PC-9 (cell line): ENCODE data around the gene WDR33. TPM values are rescaled to one million over a fixed set of nuclear protein-coding genes. Genes with fewer than 3 reads are reported as not detected.

ENCODE experiments used
- BruUV-seq: library from RNA; stranded (reverse); fragments of 400-500 nt; replicated peaks from 2 replicates; lab custom pipeline; 2021; lab: Mats Ljungman, UMichigan
- CTCF ChIA-PET: fragments of 300-600 bp; sonication (Branson Sonifier 250); formaldehyde crosslinking; loops from one replicate; lab custom pipeline; 2022; ENCODE audit warnings: antibody characterized with exemption; lab: Charles Lee
- POLR2A ChIA-PET: fragments of 300-600 bp; sonication (Branson Sonifier 250); formaldehyde crosslinking; loops from one replicate; lab custom pipeline; 2022; ENCODE audit warnings: antibody characterized with exemption; ENCODE audit not compliant: unreplicated experiment; lab: Charles Lee
- DNase-seq, 2 experiments: peaks; one replicate each; pipeline versions ENCODE4 v3.0.0 to v3.0.0-alpha.2; 2015 to 2022; ENCODE audit warnings: mixed read lengths in 1 of 2
- H2AFZ ChIP-seq: fragments of 200-600 bp; sonication (generic); 2 replicates; pipeline ENCODE4 v1.8.1; 2017; ENCODE audit warnings: antibody characterized with exemption
- H3F3A ChIP-seq: fragments of 200-600 bp; sonication (generic); 2 replicates; pipeline ENCODE4 v1.8.1; 2017; ENCODE audit warnings: antibody characterized with exemption, mild to moderate bottlenecking, low read depth; ENCODE audit not compliant: insufficient read depth
- H3K27ac ChIP-seq: fragments of 200-600 bp; sonication (generic); 2 replicates; pipeline ENCODE4 v1.6.1; 2016; ENCODE audit warnings: mixed run types
- H3K27me3 ChIP-seq: fragments of 200-600 bp; sonication (generic); 2 replicates; pipeline ENCODE4 v1.6.1; 2016; ENCODE audit warnings: low read depth, mixed run types; ENCODE audit not compliant: insufficient read depth
- H3K36me3 ChIP-seq: fragments of 200-600 bp; sonication (generic); 2 replicates; pipeline ENCODE4 v1.6.1; 2016; ENCODE audit warnings: low read depth, mixed run types
- H3K4me1 ChIP-seq: fragments of 200-600 bp; sonication (generic); replicated peaks from 2 replicates; pipeline ENCODE4 v1.6.1; 2016; ENCODE audit warnings: mixed run types; ENCODE audit not compliant: insufficient read depth
- H3K4me2 ChIP-seq: fragments of 200-600 bp; sonication (generic); 2 replicates; pipeline ENCODE4 v1.6.1; 2017; ENCODE audit warnings: mixed run types
- H3K4me3 ChIP-seq: fragments of 200-600 bp; sonication (generic); 2 replicates; pipeline ENCODE4 v1.6.1; 2016; ENCODE audit warnings: mixed run types
- H3K79me2 ChIP-seq: fragments of 200-600 bp; sonication (generic); 2 replicates; pipeline ENCODE4 v1.6.1; 2017; ENCODE audit warnings: low read depth, mixed run types
- H3K9me2 ChIP-seq: fragments of 200-600 bp; sonication (generic); 2 replicates; pipeline ENCODE4 v1.8.1; 2017; ENCODE audit warnings: mild to moderate bottlenecking; ENCODE audit not compliant: insufficient read depth
- H3K9me3 ChIP-seq: fragments of 200-600 bp; sonication (generic); 2 replicates; pipeline ENCODE4 v1.8.1; 2016; ENCODE audit warnings: low read depth; ENCODE audit not compliant: insufficient read depth
- H4K20me1 ChIP-seq: fragments of 200-600 bp; sonication (generic); 2 replicates; pipeline ENCODE4 v1.8.1; 2017; ENCODE audit not compliant: insufficient read depth
- EZH2 ChIP-seq: fragments of 200-600 bp; sonication (generic); IDR thresholded peaks from 2 replicates; pipeline ENCODE4 v1.8.0; 2017; ENCODE audit warnings: antibody characterized with exemption, low read depth
- intact Hi-C: fragments of 100-400 bp; cut with micrococcal nuclease; formaldehyde crosslinking; loops from one replicate; pipeline ENCODE4 v1.10.0; 2022; ENCODE audit not compliant: unreplicated experiment
- total RNA-seq: library from RNA; stranded (reverse); gene quantifications from 2 replicates; pipeline ENCODE4 v1.2.3, GENCODE V29; 2021
- TF ChIP-seq, protein P1 (sequence below): fragments of 200-600 bp; sonication (generic); conservative IDR thresholded peaks from 2 replicates; pipeline ENCODE4 v1.6.1; 2017; ENCODE audit warnings: mixed run types, antibody characterized with exemption, mild to moderate bottlenecking, moderate library complexity

Gene WDR33
- total RNA-seq, 1 experiment from 2014 or later, result 59.3 TPM

DNA sequence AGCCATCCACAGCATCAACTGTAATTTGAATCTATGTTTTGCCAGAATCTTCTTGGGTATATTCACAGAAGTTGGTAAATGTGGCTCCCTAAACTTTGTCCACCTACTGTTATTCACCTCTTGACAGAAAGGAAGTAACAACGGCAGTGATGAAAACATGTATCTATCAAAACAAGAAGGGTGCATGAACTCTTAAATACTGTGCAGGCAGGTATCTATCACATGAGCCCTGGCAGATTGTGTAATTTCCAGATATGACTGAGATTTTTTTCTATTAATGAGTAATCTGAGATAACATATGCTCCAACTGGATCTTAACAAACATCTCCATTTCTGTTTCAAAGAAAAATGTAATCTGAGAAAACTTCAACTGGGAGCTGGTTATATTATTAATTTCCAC lies 73.1 kb downstream of the WDR33 start:
- Histone ChIP-seq H3K9me2 (no peaks in the 10 kb centered on the region), H3K36me3 (no peaks in the 10 kb centered on the region), H3K4me3 (no peak overlapping the region), H4K20me1 (no peaks in the 10 kb centered on the region), H3K4me2 (no peak overlapping the region), H3K27ac (no peak overlapping the region), H3K4me1 (no peaks in the 10 kb centered on the region), H3K9me3 (no peaks in the 10 kb centered on the region), H2AFZ (no peak overlapping the region), H3F3A (peaks cover 13% of the 10 kb centered on the region), H3K27me3 (no peaks in the 10 kb centered on the region), H3K79me2 (no peaks in the 10 kb centered on the region)
- no TSS peak for BruUV-seq
- TF ChIP-seq, protein P1, sequence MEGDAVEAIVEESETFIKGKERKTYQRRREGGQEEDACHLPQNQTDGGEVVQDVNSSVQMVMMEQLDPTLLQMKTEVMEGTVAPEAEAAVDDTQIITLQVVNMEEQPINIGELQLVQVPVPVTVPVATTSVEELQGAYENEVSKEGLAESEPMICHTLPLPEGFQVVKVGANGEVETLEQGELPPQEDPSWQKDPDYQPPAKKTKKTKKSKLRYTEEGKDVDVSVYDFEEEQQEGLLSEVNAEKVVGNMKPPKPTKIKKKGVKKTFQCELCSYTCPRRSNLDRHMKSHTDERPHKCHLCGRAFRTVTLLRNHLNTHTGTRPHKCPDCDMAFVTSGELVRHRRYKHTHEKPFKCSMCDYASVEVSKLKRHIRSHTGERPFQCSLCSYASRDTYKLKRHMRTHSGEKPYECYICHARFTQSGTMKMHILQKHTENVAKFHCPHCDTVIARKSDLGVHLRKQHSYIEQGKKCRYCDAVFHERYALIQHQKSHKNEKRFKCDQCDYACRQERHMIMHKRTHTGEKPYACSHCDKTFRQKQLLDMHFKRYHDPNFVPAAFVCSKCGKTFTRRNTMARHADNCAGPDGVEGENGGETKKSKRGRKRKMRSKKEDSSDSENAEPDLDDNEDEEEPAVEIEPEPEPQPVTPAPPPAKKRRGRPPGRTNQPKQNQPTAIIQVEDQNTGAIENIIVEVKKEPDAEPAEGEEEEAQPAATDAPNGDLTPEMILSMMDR, result no peak
- no peak for TF ChIP-seq EZH2
- DNase-seq, result no peak
- ChIA-PET CTCF (no interaction called here), POLR2A (no interaction called here)
- intact Hi-C loops, result no loop called here

DNA sequence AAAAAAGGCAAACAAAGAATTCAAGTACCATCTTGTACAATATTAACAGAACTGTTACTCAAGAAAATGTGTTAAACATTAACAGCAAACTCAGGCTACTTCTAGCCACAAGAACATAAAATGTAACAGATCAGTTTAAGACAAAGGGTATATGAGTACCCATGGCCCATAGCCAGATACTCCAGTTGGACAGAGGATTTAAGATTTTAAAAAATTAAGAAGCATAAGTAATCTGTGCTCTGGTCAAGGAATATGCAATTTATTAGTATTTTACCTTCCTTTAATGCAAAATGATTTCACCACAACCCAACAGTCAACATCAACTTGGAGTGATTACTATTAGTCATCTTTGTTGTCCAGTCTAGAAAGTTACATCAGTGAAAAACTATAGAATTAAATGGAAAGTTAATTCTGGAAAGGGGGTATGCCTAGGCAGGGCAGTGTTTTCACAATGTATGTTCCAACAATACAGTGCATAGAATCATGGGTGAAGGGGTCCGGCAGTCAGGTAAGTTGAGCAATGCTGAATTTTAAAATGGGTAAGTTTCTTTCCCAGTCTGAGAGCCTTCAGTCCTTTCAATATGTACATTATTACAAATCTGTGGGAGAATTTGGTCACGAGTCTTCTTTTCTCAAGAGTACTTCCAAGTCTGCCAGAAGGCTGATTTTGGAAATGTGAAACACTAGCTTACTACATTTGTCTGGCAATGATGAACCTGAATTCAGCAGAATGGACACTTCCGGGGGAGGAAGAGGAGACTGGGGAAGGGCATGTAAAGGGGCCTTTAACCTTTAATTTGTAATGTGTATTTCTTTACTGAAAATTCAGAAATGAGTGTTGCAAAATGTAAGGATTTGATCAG lies 75.2 kb downstream of the WDR33 start:
- Histone ChIP-seq H3K79me2 (no peaks in the 10 kb centered on the region), H3K4me1 (no peaks in the 10 kb centered on the region), H3K27me3 (no peaks in the 10 kb centered on the region), H3K27ac (no peak overlapping the region), H3F3A (peaks cover 13% of the 10 kb centered on the region), H2AFZ (no peak overlapping the region), H3K36me3 (no peaks in the 10 kb centered on the region), H3K4me3 (no peak overlapping the region), H4K20me1 (no peaks in the 10 kb centered on the region), H3K9me2 (no peaks in the 10 kb centered on the region), H3K4me2 (no peak overlapping the region), H3K9me3 (no peaks in the 10 kb centered on the region)
- no peak for DNase-seq
- ChIA-PET CTCF (no interaction called here), POLR2A (no interaction called here)
- no peak for TF ChIP-seq EZH2
- TF ChIP-seq, protein P1, result no peak
- no TSS peak for BruUV-seq
- intact Hi-C loops, result no loop called here

DNA sequence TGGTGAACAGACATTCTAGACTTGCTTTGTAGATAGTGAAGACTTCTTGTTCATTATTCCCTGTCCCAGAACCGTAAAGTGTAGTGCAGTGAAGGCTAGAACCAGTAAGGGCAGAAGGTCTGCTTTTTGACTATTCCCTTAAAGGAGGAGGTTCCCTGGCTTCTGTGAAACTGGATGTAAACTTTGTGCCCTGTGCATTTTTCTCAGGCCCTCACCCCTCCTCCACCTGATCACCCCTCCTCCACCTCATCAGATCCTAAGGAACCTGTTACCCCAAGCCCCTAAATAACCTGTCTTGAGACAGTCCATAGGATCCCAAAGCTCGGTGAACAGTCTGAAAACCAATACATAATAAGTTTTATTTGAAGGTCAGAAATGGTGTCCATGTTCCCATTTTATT lies 75.9 kb downstream of the WDR33 start:
- no TSS peak for BruUV-seq
- intact Hi-C loops, result no loop called here
- no peak for DNase-seq
- Histone ChIP-seq H3K4me2 (no peak overlapping the region), H3K79me2 (no peaks in the 10 kb centered on the region), H3F3A (peaks cover 13% of the 10 kb centered on the region), H2AFZ (no peak overlapping the region), H3K4me1 (no peaks in the 10 kb centered on the region), H3K9me2 (no peaks in the 10 kb centered on the region), H3K27ac (no peak overlapping the region), H4K20me1 (no peaks in the 10 kb centered on the region), H3K27me3 (no peaks in the 10 kb centered on the region), H3K9me3 (no peaks in the 10 kb centered on the region), H3K4me3 (no peak overlapping the region), H3K36me3 (no peaks in the 10 kb centered on the region)
- POLR2A ChIA-PET, result no interaction called here
- TF ChIP-seq EZH2, result no peak
- TF ChIP-seq, protein P1, result no peak
- CTCF ChIA-PET, result no interaction called here
